ENCODE results near the gene BLMH.

DNA sequence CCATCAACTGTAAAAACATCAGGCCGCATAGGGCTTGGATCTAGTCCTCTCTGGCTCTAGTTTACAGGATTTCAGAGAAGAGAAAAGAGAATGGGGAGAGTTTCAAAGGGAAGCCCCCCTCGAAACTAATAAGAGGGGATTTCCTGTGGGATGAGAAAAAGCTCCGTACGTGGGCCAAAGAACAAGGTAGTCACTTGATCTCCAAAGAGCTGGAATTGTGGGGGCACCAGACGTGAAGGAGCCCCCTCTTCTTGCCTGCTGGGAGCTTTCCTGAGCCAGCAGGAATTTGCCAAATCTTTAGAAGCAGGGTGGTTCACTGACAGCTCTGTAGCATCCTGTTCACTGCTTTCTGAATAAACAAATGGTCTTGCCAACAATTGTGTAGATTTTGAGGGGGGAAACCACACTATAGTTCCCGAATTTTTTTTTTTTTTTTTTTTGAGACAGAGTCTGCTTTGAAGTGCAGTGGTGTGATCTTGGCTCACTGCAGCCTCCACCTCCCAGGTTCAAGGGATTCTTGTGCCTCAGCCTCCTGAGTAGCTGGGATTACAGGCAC is 49.1 kb upstream of the BLMH start:
- no peak for TF ChIP-seq POLR2AphosphoS5 (IDR thresholded peaks at IDR 0.05; ENCODE audit: low read depth)
- TF ChIP-seq, protein P1, sequence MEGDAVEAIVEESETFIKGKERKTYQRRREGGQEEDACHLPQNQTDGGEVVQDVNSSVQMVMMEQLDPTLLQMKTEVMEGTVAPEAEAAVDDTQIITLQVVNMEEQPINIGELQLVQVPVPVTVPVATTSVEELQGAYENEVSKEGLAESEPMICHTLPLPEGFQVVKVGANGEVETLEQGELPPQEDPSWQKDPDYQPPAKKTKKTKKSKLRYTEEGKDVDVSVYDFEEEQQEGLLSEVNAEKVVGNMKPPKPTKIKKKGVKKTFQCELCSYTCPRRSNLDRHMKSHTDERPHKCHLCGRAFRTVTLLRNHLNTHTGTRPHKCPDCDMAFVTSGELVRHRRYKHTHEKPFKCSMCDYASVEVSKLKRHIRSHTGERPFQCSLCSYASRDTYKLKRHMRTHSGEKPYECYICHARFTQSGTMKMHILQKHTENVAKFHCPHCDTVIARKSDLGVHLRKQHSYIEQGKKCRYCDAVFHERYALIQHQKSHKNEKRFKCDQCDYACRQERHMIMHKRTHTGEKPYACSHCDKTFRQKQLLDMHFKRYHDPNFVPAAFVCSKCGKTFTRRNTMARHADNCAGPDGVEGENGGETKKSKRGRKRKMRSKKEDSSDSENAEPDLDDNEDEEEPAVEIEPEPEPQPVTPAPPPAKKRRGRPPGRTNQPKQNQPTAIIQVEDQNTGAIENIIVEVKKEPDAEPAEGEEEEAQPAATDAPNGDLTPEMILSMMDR (conservative IDR thresholded peaks at IDR 0.05; ENCODE audit: low read depth in 2 of 2): no peak
- TF ChIP-seq EZH2phosphoT487 (IDR thresholded peaks at IDR 0.05; ENCODE audit: unreplicated experiment): no peak
- TF ChIP-seq CREB1 (CRISPR knock-in tag; IDR thresholded peaks at IDR 0.05; ENCODE audit: low read depth): no peak
- no peak for TF ChIP-seq JUNB (IDR thresholded peaks at IDR 0.05; ENCODE audit: unreplicated experiment)
- no peak for TF ChIP-seq ZNF114 (CRISPR knock-in tag; IDR thresholded peaks at IDR 0.05)
- no peak for TF ChIP-seq EZH2 (IDR thresholded peaks at IDR 0.05; ENCODE audit: low read depth, unreplicated experiment)
- TF ChIP-seq, protein P2, sequence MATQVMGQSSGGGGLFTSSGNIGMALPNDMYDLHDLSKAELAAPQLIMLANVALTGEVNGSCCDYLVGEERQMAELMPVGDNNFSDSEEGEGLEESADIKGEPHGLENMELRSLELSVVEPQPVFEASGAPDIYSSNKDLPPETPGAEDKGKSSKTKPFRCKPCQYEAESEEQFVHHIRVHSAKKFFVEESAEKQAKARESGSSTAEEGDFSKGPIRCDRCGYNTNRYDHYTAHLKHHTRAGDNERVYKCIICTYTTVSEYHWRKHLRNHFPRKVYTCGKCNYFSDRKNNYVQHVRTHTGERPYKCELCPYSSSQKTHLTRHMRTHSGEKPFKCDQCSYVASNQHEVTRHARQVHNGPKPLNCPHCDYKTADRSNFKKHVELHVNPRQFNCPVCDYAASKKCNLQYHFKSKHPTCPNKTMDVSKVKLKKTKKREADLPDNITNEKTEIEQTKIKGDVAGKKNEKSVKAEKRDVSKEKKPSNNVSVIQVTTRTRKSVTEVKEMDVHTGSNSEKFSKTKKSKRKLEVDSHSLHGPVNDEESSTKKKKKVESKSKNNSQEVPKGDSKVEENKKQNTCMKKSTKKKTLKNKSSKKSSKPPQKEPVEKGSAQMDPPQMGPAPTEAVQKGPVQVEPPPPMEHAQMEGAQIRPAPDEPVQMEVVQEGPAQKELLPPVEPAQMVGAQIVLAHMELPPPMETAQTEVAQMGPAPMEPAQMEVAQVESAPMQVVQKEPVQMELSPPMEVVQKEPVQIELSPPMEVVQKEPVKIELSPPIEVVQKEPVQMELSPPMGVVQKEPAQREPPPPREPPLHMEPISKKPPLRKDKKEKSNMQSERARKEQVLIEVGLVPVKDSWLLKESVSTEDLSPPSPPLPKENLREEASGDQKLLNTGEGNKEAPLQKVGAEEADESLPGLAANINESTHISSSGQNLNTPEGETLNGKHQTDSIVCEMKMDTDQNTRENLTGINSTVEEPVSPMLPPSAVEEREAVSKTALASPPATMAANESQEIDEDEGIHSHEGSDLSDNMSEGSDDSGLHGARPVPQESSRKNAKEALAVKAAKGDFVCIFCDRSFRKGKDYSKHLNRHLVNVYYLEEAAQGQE (IDR thresholded peaks at IDR 0.05; ENCODE audit: unreplicated experiment): no peak
- TF ChIP-seq, protein P3, sequence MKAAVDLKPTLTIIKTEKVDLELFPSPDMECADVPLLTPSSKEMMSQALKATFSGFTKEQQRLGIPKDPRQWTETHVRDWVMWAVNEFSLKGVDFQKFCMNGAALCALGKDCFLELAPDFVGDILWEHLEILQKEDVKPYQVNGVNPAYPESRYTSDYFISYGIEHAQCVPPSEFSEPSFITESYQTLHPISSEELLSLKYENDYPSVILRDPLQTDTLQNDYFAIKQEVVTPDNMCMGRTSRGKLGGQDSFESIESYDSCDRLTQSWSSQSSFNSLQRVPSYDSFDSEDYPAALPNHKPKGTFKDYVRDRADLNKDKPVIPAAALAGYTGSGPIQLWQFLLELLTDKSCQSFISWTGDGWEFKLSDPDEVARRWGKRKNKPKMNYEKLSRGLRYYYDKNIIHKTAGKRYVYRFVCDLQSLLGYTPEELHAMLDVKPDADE (IDR thresholded peaks at IDR 0.05): no peak
- TF ChIP-seq ZNF331 (CRISPR knock-in tag; IDR thresholded peaks at IDR 0.05; ENCODE audit: low read depth): no peak
- TF ChIP-seq NANOG (IDR thresholded peaks at IDR 0.05; ENCODE audit: borderline replicate concordance): no peak
- TF ChIP-seq, protein P4, sequence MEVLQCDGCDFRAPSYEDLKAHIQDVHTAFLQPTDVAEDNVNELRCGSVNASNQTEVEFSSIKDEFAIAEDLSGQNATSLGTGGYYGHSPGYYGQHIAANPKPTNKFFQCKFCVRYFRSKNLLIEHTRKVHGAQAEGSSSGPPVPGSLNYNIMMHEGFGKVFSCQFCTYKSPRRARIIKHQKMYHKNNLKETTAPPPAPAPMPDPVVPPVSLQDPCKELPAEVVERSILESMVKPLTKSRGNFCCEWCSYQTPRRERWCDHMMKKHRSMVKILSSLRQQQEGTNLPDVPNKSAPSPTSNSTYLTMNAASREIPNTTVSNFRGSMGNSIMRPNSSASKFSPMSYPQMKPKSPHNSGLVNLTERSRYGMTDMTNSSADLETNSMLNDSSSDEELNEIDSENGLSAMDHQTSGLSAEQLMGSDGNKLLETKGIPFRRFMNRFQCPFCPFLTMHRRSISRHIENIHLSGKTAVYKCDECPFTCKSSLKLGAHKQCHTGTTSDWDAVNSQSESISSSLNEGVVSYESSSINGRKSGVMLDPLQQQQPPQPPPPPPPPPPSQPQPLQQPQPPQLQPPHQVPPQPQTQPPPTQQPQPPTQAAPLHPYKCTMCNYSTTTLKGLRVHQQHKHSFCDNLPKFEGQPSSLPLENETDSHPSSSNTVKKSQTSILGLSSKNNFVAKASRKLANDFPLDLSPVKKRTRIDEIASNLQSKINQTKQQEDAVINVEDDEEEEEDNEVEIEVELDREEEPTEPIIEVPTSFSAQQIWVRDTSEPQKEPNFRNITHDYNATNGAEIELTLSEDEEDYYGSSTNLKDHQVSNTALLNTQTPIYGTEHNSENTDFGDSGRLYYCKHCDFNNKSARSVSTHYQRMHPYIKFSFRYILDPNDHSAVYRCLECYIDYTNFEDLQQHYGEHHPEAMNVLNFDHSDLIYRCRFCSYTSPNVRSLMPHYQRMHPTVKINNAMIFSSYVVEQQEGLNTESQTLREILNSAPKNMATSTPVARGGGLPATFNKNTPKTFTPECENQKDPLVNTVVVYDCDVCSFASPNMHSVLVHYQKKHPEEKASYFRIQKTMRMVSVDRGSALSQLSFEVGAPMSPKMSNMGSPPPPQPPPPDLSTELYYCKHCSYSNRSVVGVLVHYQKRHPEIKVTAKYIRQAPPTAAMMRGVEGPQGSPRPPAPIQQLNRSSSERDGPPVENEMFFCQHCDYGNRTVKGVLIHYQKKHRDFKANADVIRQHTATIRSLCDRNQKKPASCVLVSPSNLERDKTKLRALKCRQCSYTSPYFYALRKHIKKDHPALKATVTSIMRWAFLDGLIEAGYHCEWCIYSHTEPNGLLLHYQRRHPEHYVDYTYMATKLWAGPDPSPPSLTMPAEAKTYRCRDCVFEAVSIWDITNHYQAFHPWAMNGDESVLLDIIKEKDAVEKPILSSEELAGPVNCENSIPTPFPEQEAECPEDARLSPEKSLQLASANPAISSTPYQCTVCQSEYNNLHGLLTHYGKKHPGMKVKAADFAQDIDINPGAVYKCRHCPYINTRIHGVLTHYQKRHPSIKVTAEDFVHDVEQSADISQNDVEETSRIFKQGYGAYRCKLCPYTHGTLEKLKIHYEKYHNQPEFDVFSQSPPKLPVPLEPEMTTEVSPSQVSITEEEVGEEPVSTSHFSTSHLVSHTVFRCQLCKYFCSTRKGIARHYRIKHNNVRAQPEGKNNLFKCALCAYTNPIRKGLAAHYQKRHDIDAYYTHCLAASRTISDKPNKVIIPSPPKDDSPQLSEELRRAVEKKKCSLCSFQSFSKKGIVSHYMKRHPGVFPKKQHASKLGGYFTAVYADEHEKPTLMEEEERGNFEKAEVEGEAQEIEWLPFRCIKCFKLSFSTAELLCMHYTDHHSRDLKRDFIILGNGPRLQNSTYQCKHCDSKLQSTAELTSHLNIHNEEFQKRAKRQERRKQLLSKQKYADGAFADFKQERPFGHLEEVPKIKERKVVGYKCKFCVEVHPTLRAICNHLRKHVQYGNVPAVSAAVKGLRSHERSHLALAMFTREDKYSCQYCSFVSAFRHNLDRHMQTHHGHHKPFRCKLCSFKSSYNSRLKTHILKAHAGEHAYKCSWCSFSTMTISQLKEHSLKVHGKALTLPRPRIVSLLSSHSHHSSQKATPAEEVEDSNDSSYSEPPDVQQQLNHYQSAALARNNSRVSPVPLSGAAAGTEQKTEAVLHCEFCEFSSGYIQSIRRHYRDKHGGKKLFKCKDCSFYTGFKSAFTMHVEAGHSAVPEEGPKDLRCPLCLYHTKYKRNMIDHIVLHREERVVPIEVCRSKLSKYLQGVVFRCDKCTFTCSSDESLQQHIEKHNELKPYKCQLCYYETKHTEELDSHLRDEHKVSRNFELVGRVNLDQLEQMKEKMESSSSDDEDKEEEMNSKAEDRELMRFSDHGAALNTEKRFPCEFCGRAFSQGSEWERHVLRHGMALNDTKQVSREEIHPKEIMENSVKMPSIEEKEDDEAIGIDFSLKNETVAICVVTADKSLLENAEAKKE (CRISPR knock-in tag; IDR thresholded peaks at IDR 0.05): no peak
- TF ChIP-seq STAT1 (IDR thresholded peaks at IDR 0.05; ENCODE audit: unreplicated experiment): no peak
